Measurements from ENCODE around the gene RMC1.
A peak's percentile ranks its signal among the peaks of the same experiment; 100 is the strongest.
"Not testable (repeated sequence)": the region's sequence is repeated elsewhere in the genome, so short reads cannot be mapped to it uniquely, and the experiment has no call there.

RMC1 gene

DNA sequence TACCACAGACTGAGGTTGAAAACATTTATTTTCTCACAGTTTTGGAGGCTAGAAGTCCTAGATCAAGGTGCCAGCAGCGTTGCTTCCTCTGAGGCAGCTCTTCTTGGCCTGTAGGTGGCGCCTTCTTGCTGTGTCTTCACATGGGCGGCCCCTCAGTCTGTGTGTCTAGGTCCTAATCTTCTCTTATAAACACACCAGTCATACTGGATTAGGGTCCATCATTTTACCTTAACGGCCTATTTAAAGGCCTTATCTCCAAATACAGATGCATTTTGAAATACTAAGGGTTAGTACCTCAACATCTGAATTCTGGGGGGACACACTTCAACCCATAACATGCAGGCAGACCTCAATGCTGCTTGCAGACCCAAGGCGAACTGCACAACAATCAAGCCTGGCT is 4.4 kb upstream of the RMC1 start:
- DNase-seq = peak; percentile 63 to 69

DNA sequence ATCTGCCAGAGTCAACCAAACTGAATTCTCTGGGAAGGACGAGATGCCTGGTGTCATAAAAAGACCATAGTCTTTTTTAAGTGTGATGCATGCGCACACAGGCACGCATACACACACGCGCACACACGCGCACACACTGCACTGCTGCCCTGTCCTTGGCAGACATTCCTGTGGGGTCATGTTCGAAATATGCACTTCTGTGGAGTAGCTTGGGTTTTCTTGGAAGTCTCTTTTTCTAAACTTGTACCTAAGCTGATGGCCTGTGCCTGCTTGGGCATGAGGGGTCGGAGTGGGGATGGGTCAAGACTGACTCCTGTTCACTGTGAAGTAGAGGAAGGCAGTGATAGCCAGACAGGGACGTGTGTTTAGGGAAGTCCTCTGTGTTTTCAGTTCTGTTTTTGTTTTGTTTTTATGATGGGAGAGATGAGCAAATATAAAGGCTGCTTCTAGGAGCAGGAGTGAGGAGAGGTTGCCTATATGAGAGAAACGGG is 4.0 kb upstream of the RMC1 start:
- DNase-seq = no peak

DNA sequence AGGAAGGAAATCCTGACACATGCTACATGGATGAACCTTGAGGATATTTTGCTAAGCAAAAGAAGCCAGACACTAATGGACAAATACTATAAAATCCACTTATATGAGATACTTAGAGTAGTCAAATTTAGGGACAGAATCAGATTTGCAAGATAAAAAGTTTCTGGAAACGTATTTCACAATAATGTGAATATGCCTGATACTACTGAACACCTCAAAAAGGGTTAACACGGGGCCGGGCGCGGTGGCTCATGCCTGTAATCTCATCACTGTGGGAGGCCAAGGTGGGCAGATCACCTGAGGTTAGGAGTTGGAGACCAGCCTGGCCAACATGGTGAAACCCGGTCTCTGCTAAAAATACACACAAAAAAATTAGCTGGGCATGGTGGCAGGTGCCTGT is 1.7 kb upstream of the RMC1 start:
- no peak for DNase-seq

DNA sequence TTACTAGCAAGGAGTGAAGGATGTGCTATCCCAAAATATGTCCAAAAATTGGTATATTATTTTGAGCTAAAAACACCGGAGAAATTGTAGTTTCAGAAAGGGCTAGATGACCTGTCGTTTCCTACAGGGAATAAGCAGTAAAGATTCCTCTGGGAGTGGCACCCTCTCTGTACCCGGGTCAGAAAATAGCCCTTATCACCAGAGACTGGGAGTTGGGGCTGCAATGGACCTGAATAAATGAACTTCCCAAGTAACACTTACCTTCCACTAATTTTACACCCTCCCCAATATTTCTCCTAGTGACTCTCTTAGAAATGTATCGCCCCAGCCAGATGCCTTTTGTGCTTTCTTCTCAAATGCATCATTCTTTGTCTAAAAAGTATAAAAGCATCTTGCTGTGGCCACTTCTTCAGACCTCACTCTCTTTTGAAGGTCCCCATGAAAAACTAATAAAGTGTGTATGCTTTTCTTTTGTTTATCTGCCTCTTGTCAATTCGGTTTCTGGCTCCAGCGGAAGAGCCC is 734 bp upstream of the RMC1 start:
- no peak for DNase-seq

DNA sequence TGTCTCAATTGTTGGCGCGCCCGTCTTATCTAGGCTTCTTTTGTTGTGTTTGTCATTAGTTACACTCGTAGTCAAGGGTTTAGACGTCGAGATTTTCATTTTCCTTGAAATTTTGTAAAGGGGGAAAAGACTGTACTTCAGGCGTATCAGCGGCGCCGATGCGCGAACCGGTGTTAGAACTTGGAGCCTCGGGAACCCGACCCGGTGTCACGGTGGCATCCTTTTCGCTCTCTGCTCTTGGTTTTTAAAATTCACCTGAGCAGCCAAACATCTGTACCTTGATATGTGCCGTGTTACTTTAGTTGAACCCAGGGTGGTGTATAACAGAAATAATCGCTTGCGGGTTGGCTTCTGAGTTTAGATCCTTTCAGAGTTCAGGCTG is 643 bp downstream of the RMC1 start:
- no peak for DNase-seq

DNA sequence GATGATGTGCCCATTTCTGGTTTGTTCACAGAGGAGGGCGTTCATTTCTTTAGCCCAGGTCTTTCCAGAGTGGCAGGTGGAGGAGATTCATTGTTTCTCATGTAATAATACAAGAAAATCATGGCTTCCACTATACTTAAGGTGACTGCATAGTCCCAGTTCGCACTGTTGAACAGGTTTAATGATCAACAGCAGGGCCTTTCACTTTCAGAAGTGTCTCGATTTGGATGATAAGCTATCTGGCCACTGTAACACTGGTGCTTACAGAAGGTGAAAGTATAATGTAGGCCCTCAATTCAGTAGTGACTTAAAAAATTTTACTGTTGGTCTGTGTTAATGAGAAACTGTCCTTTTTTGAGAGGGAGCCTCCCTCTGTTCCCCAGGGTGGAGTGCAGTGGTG is 1.4 kb downstream of the RMC1 start:
- no peak for DNase-seq

DNA sequence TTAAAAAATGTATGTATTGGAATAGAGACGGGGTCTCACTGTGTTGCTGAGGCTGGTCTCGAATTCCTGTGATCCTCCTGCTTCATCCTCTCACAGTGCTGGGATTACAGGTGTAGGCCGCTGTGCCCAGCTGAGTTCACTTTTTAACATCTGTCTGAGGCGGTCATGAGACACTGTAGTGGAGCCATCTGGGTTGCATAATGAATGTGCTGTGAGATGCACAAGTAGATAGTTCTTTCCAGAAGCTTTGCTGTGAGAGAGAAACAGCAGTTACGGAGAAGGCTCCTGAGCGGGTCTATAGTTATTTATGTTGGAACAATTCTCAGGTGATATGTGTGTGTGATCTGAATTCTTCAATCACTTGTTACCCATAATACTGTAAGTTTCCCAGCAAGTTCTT is 3.1 kb downstream of the RMC1 start:
- DNase-seq = no peak

DNA sequence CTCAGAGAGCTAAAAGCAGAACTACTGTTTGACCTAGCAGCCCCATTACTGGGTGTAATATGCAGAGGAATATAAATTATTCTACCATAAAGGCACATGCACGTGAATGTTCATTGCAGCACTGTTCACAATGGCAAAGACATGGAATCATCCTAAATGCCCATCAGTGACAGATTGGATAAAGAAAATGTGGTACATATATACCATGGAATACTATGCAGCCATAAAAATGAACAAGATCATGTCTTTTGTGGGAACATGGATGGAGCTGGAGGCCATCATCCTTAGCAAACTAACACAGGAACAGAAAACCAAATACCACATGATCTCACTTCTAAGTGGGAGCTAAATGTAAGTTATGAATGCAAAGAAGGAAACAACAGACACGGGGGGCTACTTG is 7.6 kb downstream of the RMC1 start:
- not testable (repeated sequence) for DNase-seq

DNA sequence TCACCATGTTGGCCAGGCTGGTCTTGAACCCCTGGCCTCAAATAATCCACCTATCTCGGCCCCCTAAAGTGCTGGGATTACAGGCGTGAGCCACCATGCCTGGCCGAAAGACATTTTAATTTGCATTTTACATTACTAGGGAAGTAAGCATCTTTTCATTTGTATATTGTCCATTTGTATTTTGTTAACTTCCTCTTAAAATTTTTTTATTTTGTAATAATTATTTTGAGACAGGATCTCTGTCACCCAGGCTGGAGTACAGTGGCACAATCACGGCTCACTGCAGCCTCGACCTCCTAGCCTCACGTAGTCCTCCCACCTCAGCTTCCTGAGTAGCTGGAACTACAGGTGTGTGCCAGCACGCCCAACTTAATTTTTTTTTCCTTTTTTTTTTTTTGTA is 8.9 kb downstream of the RMC1 start:
- not testable (repeated sequence) for DNase-seq

DNA sequence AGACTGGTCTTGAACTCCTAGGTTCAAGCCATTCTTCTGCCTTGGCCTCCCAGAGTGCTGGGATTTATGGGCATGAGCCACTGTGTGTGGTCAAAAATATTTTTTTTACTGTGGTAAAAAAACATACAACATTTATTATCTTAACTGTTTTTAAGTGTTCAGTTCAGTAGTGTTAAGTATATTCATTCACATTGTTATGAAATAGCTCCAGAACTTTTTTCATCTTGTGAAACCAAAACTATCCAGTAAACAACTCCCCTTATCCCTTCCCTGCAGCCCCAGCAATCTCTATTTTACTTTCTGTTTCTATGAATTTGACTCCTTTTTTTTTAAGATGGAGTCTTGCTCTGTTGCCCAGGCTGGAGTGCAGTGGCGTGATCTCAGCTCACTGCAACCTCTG is 9.3 kb downstream of the RMC1 start:
- DNase-seq = no peak

DNA sequence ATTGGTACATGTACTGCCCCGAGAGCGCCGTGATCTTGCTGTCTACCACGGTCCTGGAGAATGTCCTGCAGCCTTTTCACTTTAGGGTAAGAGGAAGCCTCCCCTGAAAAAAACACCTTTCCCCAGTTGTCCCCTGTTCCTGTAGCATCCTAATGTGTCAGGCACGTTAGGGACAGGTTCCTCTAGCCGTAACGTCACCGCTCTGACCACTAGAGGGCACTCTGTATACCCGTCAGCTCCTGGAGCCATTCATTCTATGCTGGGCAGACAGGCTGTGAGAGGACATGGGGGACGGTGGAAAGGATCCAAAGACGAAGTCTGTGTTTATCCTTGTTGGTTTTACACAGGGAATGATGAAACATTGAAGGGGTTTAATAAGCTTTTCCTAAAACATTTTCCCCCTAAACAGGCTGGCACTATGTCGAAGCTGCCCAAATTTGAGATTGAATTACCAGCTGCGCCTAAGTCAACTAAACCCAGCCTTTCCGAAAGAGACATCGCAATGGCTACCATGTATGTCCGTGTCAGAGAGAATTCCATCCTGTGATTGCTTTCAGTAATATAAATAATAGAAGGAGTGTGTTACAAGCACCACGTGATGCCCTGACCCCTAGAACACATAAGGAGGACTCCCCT is 12.7 kb downstream of the RMC1 start:
- peak; percentile 50 to 78 for DNase-seq

DNA sequence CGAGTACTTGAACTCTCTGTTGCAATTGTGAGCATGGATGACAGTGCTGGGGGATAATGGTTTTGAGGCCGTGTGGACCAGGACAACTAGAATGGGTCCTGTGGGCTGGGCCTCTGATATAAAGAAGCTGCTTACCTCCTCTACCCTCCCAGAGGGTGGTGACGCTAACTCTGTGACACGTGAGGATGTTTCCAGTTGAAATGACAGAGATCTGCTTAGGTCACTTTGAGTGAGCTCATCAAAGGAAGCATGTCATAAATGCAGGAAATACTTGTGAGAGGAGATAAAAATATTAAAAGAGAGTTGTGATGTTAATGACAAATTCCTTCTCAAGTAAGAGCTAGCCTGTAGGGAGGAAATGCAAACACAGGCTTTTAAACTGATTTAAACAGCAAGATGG is 16.4 kb downstream of the RMC1 start:
- no peak for DNase-seq

DNA sequence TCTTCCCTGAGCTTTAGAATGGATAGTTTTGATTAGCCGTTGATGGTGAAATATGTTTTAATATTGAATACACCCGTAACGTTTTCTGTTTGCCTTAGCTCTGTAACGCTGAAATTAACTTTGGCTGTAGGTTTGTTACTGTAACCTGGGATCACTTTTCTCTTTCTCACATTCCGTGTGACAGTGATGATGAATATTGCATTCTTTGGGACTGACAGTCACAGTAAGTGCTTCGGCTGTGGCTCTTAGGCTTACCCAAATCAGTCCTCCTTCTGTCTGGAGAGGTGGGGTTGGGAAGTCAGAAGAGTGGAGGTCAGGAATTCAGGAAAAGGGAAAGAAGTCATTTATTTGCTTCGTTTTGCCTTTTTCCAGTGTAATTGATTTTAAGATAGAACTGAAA is 18.0 kb downstream of the RMC1 start:
- no peak for DNase-seq

DNA sequence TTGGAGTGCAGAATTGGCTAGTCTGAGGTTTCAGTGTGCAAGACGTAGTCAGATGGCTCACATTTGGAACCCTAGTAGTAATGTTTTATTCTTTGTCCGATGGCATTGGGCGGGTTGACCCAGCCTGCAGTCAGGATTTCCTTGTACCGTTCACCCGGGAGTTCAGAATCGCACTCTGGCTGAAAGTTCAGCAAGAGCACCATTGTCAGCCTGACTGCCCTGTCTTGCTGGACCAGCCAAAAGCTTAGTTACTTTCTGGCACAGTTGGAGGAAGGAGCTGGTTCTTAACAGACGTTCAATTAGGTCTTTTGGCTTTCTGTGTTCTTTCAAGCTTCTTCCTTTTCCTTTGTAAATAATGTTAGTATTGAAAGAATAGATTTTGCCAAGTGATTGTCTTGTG is 18.6 kb downstream of the RMC1 start:
- DNase-seq = no peak

DNA sequence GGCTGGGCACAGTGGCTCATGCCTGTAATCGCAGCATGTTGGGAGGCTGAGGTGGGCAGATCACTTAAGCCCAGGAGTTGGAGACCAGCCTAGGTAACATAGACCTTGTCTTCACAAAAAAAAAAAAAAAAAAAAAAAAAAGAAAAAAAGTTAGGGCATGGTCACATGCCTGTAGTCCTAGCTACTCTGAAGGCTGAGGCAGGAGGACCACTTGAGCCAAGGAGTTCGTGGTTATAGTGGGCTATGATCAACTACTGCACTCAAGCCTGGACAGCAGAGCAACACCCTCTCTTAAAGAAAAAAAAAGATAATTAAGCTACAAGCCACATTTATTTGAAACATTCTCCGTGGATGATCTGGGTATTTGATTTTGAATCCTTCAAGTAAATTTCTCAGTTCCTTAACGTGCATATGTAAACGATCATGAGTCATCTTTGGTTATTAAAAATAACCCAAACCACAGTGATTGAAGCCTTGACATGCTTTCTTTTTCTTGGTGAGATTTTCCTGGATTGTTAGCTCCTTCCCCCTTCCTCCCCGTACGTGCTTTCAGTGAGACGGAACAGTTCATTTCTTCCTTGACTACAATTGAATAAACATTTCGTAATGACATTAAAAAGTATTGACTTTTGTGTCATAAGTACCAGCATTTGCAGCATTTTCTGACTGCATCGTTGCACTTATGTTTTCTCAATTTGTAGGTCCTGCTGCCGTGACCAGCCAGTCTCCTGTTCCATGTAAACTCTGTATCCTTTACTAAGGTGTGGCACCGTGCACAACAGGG is 20.3 kb downstream of the RMC1 start:
- DNase-seq = no peak

DNA sequence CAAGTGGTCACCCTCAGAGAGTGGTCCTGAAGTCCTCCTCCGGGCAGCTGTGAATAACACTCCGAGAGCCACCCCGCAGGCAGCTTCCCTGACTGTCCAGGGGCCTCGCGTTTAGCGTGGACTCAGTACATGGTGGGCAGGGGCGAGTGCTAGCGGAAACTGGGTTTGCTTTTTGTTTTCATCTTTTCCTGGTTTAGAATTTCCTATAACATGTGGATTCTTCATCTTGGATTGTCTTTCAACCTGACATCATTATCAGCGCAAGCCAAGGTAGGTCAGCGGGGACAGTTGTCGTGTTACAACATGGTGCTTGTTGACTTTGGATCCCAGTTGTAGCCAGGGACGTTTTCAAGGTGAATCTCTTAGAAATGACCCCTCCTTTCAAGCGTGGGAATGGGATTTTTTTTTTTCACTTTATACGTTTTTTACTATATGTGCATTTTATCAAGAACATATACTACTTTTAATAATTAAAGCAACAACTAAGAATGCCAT is 20.9 kb downstream of the RMC1 start:
- no peak for DNase-seq

DNA sequence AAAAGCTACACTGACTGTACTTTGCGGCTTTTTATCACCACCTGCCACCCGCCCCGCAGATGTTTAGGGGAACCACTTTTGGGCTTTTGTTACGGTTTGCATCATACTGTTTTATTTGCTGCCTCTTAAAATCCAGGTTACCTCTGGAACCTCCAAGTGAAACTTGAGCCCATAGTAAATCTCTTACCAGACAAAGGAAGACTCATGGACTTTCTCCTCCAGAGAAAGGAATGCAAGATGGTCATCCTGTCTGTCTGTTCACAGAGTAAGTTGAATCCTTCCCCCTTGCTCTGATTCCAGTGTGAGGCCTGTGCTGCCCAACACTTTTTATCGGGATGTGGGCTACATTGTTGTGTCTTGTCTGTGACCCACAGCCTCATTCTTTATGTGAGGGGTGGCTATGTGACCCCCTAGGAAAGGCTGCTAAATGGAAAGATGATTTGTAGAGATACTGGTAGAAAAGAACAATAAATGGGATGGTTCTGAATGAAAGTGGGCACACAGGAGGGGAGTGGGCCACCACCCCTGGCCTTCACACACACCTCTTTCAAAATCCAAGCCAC is 23.3 kb downstream of the RMC1 start:
- DNase-seq = no peak

DNA sequence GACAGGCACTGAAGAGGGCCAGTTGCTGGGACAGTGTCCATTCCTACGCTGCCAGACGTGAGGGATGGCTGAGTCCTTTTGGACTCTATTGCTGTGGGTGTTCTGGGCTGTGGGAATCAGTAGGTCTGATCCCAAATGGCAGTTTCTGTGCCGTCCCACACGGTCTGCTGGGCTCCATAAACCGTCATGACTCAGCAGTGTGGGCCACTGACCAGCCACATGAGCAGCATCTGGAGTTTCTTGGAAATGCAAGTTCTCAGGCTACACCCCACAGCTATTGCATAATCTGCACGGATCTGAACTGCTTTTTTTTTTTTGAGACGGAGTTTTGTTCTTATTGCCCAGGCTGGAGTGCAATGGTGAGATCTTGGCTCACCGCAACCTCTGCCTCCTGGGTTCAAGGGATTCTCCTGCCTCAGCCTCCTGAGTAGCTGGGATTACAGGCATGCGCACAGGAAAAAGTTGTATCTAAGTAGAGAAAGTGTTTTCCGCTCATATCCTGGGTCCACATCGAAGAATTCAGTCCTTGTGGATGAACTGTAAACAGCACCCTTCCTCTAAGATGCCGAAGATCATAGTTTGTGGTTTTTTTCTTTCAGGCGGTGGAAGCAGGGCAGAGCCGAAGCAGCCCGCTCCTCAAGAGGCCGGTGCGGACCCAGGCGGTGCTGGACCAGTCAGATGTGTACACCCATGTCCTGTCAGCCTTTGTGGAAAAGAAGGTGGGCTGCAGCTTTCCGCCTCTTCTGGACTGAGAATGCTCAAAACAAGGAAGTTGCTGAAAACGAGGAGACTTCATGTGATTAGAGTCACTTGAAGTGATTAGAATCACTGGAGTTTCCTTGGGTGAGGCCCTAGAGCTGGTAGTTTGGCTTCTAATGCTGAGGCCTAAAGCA is 25.5 kb downstream of the RMC1 start:
- no peak for DNase-seq

DNA sequence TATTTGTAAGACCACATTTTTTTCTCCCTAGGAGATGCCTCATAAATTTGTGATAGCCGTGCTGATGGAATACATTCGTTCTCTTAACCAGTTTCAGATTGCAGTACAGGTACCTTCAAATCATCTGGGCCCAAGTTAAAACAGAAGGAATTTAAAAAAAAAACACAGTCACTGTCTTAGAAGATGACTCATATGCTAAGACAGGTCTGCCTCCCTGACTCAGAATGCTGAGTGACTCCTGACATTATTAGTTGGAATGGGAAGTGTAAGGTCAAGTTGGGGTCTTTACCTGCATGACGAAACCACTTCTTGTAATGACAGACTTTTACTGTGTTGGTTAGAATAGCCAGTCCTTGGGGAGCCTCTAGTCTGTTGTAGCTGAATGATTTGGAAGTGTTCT is 26.3 kb downstream of the RMC1 start:
- DNase-seq = no peak

DNA sequence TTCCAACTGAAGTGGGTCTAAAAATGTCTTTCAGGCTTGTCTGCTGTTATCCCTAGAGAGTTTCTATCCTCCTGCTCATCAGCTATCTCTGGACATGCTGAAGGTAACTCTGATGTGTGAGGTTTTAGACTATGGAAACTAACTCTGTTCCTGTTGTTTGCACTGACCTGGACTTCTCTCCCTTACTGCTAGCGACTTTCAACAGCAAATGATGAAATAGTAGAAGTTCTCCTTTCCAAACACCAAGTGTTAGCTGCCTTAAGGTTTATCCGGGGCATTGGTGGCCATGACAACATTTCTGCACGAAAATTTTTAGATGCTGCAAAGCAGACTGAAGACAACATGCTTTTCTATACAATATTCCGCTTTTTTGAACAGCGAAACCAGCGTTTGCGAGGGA is 26.9 kb downstream of the RMC1 start:
- no peak for DNase-seq

DNA sequence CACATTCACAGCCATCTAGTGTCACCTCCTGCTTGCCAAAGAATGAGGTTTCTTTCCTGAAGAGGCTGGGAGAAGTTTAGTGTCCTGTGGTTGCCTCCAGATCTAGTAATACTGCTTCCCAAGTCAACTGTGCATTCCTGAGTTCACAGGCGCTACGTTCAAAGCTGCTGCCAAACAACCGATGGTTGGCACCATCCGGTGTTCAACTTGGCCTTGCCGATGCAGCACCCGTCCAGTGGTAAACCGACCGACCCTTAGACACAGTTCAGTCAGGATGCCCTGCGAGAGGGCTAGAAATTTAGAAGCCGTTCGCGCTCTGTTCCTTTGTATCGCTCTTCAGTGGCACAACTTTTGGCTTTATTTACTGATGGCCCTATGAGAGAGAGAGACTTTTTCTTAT is 28.6 kb downstream of the RMC1 start:
- DNase-seq = no peak

DNA sequence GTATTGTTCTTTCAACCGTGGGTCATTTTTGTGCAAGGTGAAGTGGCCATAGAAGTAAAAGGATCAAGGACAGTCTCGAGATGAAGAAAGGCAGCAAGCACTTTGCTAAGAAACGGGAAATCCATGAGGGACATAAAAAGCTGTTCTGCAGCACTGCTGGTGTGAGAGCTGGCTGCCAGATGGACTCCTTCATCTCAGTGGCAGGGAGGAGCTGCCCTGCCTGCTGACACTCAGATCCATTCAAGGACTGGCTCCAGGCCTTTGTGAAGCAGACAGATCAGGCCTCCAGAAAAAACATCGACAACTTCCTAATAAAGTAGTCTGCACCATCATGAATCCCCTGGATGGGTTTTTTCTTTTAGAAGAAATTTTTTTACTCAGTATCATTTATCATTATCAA is 29.5 kb downstream of the RMC1 start:
- DNase-seq = no peak

DNA sequence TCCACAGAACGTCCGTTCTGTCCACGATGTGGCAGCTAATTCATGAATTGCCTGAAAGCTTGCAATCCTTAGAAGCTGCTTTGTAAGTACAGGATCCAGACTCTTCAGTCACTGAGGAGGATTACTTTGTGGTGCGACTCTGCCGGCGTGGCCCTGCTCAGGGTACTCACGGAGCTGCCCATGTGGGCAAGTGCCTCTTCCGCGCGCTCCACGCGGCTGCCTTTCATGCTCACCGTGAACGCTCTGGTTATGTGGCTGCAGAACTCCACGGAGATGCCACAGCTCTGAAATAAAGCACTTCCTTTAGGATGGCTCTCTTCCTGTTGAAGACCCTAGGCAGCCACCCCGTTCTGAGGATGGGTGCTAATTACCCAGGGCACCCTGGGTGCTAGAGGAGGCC is 31.0 kb downstream of the RMC1 start:
- no peak for DNase-seq

Data from NCI-H1930 (cell line).